ENCODE results near the gene ASCL1.

The ASCL1 gene

DNA sequence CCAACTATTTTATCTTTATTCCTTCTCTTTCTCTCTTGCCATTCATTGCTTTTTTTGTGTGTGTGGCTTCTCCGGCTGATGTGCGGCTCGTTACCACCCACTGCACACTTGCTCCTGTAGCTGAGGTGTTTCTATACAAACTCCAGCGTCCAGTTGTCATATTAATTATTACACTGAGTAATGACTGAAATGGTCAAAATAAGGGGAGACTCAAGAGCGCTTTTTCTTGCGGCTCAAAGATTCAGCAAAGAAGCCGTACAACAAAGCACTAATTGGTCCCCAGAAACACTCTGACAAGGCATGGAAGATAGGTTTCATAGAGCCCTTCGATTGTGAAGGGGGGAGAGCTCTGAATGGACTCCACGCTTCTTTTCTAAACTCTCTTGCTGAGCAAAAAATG lies 5.6 kb upstream of the ASCL1 start:
- no peak for DNase-seq (ENCODE audit: low read depth in 3 of 3)

DNA sequence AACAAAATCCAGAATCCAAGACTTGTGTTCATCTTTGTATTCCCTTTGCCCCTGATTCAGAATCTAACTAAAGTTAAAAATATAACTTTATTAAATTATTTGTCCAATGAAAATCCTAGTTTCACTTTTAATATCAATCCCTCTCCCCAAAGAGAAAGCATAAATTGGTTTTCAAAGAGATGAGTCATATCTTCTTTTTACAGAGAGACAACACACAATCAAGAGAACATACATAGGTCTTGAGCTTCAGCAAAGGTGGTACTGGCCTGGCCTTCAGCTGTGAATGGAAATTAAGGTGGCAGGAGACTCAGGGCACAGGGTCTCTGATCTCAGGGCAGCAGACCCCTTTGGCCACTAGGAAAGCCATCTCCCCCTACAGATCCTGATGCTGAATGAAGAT lies 4.3 kb upstream of the ASCL1 start:
- DNase-seq (ENCODE audit: low read depth in 3 of 3), result no peak

DNA sequence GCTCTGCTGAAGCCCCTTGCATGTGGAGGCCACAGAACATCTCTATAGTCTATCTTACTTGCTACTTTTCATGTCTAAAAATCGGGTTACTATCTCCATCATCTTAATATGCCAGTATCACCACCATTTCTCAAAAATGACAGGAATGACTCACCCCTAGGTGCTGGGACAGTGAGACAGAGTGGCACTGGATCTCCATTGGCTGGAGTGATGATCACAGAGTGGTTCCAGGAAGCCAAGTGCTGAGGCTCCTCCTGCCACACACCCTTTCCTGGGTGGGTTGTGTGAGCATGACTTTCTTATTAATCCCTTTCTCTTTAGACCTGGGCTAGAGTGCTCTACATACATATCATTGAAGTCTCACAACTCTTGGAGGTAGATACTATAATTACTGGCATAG lies 3.3 kb upstream of the ASCL1 start:
- DNase-seq (ENCODE audit: low read depth in 3 of 3), result no peak

DNA sequence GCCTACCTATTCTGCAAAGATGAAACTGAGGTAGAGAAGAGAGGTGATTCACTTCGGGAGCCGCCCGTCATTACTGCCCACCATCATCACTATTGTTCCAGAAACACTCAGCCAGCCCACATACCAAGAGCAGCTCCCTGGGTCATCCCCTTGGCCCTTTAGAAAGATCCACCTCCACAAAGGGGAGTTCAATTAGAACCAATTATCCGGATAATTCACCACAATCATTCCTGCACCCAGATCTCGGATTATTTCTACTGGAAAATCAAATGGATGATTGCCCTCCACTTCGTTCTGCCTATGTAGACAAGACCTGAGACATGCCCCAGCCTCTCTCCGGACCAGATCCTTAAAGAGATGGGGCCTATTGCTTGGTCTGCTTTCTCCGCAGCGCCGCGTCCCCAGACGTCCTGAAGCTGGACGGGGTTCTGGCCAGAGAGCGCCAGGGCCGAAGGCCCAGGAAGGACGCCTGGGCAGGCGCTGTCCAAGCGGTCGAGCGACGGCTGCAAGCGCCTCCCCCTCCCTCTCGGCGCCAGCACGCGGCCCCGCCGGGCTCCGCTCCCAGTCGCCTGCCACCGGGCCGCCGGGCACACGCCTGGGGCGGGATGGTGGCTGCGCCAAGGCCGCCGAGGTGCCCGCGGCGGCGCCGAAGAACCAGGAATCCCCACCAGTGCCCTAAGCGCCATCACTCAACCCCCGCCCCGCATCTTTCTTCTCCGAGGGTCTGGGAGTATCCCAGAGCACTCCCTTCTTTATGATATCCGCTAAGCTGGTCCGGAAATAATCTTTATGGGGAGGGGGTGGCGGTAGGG lies 1.3 kb upstream of the ASCL1 start:
- no peak for DNase-seq (ENCODE audit: low read depth in 3 of 3)

DNA sequence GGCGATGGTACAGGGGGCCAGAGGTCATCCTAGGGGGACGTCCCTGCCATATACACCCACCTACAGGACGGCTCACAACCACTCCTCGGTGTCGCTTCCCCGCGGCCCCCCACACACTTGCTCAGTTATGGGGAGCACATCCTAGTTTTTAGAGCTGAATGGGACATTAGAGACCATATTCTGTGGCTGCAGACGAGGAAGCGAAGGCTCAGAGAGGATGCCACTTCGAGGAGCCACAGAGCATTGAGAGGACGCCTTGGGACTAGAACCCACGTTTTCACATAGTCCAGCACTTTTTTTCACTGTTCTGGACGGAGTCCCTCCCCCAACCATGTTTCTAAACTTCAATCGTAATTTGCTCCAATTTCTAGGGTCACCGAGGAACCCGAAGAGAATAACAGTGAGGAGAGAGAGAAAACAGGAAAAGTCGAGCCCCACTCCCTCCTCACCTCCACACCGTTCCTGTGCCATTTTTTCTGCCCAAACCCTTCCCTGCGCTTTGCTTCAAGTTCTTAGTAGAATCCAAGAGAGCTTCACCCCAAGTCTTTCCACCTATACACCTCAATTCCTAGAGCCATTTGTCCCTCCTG lies 641 bp upstream of the ASCL1 start:
- no peak for DNase-seq (ENCODE audit: low read depth in 3 of 3)

DNA sequence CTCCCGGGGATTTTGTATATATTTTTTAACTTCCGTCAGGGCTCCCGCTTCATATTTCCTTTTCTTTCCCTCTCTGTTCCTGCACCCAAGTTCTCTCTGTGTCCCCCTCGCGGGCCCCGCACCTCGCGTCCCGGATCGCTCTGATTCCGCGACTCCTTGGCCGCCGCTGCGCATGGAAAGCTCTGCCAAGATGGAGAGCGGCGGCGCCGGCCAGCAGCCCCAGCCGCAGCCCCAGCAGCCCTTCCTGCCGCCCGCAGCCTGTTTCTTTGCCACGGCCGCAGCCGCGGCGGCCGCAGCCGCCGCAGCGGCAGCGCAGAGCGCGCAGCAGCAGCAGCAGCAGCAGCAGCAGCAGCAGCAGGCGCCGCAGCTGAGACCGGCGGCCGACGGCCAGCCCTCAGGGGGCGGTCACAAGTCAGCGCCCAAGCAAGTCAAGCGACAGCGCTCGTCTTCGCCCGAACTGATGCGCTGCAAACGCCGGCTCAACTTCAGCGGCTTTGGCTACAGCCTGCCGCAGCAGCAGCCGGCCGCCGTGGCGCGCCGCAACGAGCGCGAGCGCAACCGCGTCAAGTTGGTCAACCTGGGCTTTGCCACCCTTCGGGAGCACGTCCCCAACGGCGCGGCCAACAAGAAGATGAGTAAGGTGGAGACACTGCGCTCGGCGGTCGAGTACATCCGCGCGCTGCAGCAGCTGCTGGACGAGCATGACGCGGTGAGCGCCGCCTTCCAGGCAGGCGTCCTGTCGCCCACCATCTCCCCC lies 777 bp downstream of the ASCL1 start:
- no peak for DNase-seq (ENCODE audit: low read depth in 3 of 3)

DNA sequence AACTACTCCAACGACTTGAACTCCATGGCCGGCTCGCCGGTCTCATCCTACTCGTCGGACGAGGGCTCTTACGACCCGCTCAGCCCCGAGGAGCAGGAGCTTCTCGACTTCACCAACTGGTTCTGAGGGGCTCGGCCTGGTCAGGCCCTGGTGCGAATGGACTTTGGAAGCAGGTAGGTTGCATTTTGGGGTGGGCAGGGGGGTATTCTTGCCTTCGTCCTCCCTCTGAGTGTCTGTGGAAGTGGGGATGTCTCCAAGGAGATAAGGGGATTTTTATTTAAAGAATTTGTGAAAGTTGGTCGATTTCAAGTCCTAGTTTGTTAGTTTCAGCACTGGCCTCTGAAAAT lies 1.3 kb downstream of the ASCL1 start:
- DNase-seq (ENCODE audit: low read depth in 3 of 3), result no peak

DNA sequence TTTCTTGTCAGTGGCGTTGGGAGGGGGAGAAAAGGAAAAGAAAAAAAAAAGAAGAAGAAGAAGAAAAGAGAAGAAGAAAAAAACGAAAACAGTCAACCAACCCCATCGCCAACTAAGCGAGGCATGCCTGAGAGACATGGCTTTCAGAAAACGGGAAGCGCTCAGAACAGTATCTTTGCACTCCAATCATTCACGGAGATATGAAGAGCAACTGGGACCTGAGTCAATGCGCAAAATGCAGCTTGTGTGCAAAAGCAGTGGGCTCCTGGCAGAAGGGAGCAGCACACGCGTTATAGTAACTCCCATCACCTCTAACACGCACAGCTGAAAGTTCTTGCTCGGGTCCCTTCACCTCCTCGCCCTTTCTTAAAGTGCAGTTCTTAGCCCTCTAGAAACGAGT lies 1.9 kb downstream of the ASCL1 start:
- no peak for DNase-seq (ENCODE audit: low read depth in 3 of 3)

DNA sequence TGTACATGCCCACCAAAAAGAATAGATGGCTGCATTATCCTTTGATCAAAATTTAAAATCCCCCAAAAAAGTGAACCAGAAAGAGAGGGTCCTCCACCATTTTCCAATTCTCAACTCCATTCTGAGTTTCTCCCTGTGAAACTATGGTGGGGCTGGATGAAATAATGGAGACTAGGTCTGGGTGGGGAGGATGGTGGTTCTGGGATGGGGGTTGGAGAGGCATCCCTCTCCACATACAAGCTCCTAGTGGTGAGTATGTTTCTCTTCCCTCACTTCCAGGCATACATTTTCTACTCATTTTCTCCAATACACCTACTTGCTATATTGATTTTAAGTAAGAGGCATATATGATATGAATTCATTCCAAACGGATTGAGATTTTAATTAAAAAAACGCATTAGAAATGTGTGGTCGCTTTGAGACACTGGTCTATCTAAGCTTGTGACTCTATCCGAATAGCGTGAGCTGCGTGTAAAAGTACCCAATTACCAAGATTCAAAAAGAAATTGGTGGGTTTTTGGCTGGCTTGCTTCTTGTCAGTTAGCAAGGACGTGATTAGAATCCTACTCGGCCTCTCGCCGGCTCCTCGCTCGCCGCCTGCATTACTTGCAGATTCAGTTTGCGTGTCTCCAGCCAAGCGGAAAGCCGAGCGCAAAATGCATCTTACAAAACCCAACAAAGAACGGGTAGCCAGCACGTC lies 3.4 kb downstream of the ASCL1 start:
- DNase-seq (ENCODE audit: low read depth in 3 of 3), result no peak

DNA sequence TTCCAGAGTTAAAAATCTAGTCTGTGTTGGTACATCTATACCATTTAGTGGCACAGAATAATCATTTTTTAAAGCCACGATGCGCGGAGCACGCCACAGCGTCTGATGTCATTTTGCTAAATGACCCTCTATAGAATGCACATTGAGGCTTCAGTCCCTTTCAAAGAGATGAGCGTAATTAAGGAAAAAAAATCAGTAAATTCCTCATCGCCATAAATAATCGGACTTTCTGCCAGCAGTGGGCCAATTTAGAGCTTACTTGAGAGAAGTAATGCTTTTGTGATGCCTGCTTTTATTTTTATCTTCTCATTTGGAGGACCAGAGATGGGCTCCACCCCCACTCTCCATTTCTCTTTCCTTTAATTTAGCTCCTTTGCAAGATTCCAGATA lies 4.0 kb downstream of the ASCL1 start:
- DNase-seq (ENCODE audit: low read depth in 3 of 3), result no peak

DNA sequence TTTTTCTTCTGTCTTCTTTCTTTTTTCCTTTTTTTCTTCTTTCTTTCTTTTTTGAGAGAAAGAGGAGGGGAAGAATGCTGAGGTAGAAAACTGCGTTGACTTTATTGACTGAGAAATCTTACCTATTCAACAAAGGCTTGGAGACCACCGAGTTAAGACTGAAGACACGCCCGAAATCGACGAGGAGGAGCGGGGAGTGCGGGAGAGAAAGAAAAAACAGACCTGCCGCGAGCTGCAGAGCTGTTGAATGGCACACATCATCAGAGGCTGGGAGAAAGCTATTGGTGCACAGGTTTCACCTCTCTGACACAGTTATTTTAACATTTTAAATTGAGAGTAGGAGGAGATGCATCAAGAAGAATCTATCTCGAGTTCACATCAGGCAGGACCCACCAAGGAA lies 5.1 kb downstream of the ASCL1 start:
- no peak for DNase-seq (ENCODE audit: low read depth in 3 of 3)

DNA sequence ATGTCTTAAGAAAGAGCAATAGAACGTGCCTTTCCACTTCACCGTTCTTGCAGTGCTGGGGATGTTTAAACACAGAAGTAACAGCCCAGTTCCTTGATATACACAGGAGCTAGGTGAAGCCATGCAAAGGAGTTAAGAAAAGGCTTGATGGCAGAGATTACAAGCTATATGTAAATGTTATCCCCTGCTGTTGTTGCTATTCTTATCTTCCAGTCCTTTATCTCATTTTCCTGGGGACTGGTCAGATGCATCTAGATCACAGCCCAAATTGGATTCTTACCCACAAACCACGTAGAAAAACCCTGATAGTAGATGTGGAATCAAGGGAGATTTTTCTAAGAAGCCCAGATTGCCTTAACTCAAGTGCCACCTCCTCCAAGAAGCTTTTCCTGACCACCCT lies 5.5 kb downstream of the ASCL1 start:
- no peak for DNase-seq (ENCODE audit: low read depth in 3 of 3)

DNA sequence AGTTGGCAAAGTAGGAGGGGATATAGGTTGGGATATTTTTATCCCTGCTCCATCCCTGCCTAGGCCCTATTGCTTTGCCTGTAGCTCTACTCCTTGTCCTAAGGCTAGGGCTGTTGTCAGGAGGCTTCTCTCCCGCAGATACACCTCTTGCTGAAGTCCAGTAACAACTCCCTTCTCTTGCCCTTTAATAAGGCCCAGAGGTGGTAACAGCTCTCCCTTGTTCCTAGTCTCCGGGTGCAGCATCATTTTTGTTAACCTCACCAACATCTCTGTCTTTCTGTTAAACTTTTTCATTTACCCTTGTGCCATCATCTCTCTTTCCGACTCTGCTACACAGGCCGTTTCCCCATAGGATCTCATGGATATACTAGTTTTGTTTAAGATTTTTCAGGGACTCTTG lies 6.3 kb downstream of the ASCL1 start:
- no peak for DNase-seq (ENCODE audit: low read depth in 3 of 3)

DNA sequence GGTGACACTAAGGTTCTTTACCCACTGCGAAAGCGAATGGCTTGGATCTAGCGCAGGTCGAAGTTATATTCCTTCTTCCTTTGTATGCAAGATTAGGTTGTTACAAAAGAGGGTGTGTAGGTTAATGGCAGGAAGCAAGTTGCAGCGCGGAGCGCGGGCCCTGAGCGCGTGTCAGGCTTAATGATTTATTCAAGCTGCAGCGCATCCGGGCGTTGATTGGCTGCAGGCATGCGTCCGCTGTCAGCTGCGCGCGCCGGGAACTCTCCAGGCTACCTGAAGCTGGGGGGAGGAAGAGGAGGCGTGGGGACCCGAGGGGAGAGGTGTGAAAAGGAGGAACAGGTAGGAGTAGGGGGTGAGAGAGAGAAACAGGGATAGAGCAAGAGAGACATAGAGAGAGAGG lies 7.4 kb downstream of the ASCL1 start:
- DNase-seq (ENCODE audit: low read depth in 3 of 3), result no peak

DNA sequence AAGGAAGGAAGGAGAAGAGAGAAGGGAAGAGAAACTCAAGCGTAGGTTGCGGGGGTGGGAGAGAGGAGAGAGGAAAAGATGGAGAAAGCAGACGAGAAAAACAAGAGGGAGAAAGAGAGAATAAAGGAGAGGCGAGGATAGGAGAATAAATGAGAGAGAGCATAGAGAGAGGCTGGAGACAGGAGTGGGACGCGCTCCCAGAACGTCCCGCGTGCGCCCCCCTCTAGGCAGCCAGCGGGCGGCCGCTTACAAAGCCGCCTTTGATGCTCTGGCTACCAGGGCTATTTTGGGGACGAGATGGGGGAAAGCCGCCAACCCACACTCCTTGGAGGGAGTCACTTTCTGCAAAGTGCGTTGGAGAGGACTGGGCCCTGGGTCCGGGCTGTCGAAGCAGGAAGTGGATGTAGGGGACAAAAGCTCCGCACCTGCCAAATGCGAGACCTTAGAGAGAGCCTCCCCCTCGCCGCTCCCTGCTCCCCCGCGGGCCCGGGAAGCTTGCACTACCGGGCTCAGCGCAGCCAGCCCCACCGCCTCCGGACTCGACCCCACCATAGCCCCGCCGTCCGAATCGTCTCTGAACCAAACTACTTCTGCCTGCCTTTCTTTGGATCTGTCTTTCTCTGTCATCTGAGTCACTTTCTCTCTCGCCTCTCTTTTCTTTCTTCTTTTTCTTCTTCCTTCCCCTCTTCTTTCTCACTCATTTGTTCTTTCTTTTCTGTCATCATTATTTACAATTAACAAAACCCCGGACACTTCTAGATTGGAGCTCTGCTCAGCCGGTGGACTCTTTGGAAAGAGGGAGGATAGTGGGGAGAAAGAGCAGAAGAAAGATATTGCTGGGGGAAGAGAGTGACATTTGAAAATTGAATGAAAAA lies 8.0 kb downstream of the ASCL1 start:
- DNase-seq (ENCODE audit: low read depth in 3 of 3), result no peak

DNA sequence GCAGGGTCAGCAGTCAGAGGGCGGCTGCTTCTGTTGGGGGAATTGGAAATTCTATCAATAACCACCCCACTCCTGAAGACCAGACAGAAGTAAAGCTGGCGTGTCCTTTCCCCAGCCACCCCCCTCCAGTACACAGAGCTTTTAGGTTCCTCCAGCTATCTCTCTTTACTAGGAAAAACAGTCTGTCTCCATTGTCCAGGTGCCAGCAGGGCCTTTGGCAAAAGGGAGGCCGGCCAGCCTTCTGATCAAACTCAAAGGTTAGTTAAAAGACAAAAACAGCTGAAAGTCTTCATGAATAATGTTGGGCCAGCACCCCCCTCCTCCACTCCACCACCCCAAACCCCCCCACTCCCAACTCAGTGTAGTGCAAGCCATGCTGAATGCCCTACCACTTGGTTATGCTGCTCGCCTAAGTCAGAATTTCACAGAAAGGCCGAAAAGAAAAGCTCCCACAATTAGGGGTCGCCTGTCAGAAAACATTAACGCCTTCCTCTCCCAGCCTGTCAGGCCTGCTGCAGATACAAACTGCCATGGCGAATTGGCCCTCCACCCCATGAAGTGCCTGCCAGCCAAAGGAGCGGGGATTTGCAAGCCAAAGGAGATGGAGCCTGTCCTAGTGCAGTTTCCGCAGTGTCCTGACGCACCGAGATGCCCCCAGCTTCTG lies 8.9 kb downstream of the ASCL1 start:
- DNase-seq (ENCODE audit: low read depth in 3 of 3), result no peak

DNA sequence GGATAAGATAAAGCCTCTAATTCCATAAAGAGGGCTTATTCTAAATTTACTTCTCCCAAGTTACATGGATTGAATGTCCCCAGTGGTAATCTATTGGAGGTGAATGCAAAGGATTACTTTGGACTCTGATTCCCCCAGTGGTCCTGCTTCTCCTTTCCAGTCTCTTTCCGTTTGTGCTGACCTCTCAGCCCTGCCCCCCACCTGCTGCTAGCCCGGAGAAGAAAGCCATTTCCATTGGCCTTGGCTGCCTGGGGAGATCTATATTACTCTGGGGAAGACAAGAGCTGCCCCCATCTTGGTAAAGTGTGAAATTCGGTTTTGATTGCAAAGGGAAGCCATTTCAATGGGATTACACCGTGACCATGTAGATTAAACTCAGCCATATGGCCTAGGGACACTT lies 13.3 kb downstream of the ASCL1 start:
- no peak for DNase-seq (ENCODE audit: low read depth in 3 of 3)

DNA sequence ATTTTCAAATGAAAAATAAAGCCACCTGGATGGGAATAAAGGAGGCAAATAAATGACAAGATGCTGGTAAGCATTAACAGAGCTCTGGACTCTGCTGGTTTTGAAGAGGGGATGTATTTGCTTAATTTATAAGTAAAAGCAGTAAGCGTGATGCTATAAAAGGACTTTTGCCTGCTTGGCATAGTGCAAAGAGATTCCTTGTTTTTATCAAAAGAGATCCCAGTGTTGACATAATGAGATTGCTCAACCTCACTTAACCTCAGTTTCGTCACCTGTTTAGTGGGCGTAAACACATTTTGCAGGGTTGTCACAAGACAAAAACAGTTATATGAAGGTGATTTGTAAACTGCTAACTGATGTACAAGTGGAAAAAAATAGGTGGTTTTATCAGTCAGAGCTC lies 13.8 kb downstream of the ASCL1 start:
- no peak for DNase-seq (ENCODE audit: low read depth in 3 of 3)

DNA sequence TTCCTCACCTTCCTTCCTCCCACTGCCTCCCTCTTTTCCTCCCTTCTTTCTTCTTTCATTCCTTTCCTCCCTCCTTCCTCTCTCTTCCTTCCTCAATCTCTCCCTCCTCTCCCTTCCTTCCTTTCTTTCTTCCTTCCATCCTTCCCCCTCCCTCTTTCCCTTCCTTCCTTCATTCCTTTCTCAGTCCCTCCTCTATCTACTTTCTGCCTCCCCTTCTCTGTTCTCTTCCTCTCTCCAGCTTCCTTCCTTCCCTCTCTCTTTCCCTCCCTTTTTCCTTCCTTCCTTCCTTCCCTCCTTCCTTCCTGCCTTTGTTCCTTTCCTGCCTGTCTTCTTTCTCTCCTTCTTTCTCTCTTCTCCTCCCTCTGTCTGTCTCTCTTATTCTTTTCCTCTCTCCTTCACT lies 16.1 kb downstream of the ASCL1 start:
- DNase-seq (ENCODE audit: low read depth in 3 of 3), result no peak

DNA sequence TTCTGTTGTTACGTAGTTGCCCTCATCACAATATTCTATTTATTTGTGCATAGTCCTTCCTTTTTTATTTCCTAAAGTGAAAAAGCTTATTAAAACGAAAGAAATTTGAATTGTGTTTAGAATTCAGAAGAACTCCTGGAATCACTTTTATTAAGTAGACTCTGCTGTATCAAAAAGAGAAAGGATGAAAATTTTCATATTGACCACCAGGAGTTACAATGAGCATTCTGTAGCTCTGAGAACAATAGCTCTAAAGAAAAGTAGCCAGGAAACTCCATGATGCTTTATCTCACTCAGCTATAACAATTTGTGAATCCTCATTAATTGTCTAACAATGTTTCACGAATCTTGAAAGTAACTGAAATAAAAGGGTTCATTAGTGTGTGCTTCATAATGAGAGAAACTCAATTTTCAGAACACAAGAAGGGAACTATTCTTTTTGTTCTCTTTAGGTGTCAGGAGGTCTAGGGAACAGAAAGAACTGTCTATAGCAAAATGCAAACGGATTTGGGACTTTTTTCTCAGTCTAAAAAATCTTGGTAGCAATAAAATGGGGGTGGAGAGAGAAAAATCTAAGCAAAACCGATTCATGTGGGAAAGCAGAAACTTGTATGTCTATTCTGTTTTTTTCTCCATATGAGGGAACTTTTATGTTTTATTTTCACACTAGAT lies 19.3 kb downstream of the ASCL1 start:
- DNase-seq (ENCODE audit: low read depth in 3 of 3), result no peak

All from stimulated activated CD4-positive, alpha-beta T cell treated with anti-CD3 and anti-CD28 coated beads, TNF-alpha, amount 100 ng/mL, for 24 hours (primary cell).